GM18499 (cell line): ENCODE measurements around the gene ZNF668.
"Not testable (repeated sequence)": the region's sequence is repeated elsewhere in the genome, so short reads cannot be mapped to it uniquely, and the experiment has no call there.

Experiments used
- ATAC-seq: cut with Tn5 transposase; IDR thresholded peaks from one replicate; pipeline ENCODE4 v1.9.1; 2021; ENCODE audit warnings: moderate number of reproducible peaks; ENCODE audit not compliant: insufficient read depth, unreplicated experiment

ZNF668 gene

DNA sequence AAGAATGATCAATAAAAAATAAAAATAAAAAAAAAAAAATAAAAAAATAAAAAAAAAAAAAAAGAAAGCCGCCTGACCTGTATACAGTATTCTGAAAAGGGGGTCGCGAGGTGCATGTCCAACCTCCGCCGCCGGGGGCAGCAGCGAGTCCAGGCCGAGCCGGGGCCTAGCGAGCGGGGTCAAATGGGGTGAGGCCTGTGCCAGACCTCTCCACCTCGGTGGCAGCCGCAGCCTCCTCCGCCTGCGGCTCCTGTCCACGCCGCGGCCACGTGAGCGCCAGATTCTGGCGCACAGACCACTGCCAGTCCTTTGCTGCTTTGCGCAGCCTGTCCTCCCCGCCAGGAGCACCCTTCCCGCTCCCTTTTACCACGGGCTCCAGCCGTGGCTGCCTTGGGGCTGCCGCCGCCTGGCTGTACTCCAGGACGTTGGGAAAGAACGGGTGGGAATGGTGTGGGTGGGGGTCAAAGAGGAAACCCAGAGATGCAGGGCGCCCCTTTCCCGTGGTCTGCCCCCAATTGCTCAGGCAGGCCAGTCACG is 31.7 kb upstream of the ZNF668 start:
- ATAC-seq = no peak

- ATAC-seq = not testable (repeated sequence)
These were observed 27.0 kb upstream of the ZNF668 start for GRCh38 chr16:31100876-31101641.

DNA sequence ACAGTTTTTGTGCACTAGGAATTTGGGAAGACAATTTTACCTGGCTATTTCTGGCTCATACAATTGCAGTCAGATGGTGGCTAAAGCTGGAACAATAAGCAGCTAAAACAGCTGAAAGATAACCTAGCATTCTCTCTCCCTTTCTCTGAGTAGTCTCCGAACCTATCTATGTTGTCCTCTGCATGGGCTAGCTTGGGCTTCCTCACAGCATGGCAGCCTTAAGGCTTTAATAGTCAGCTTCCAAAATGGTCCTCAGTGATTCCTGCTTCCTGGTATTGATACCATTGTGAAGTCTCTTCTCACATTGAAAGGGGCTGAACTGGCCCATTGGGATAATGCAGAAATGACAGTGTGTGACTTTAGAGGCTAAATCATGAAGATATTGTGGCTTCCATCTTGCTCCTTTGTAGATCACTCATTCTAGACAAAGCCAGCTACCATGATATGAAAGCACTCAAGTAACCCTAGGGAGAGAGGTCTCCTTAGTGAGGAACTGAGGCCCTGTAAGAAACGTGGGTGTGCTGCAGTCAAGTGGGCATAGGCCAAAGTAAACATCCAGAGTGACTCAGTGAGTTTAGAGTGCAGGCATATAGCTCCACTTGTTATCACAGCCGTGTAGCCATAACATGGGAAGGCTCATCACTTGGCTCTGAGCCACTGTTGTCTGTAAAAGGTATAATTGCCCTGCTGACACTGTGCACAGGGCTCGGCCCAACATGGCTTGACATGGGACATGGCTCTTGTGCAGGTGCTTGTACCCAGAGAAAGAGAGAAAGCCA is 26.0 kb upstream of the ZNF668 start:
- ATAC-seq = no peak

DNA sequence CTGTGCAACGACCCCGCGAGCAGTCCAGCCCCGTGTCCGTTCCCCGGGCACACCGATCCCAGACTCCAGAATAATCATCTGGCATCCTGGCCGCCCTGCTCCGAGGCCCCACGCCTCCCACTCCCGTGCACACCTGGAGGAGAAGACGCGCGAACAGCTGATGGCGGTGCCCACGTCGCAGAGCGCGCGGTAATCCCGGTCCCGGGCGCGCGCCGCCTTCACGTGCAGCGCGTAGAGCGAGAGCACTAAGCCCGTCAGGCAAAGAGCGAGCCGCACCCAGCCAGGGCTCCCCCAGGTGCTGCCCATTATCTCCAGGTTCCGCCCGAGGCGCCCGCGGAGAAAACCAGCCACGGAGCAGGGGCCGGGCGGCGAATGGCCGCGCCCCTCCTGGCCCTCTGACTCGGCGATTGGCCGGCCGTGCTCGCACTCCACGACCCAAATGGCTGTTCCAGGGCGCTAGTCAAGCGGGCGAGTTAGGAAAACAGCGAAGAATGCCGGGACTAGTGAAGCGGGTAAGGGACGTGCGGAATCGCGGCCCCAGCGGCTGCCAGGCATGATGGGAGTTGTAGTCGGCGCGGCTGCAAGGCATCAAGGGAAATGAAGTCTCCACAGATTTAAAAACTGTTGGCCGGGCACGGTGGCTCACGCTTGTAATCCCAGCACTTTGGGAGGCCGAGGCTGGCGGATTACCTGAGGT is 20.5 kb upstream of the ZNF668 start, which contains the start of gene VKORC1:
Gene VKORC1 (minus strand): TSS at position 374 of the 697 bp plus-strand sequence. CDS start 68 bp downstream, at position 306.
- peak; percentile 59 for ATAC-seq

DNA sequence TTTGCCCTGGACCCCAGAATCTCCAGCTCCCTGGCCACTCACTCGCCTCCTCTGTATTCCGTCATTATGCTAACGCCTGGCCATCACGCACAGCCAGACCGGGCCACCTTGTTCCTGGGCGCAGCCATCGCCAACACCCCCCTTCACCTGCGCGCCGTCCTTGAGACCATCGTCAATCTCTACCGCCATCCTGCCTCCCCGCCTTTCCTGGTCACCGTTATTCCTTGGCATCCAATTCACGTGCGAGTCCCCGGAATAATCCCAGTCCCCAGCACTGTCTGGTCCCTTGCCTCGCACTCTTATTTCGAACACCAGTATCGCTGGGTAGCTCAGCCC is 20.0 kb upstream of the ZNF668 start:
- ATAC-seq = no peak

DNA sequence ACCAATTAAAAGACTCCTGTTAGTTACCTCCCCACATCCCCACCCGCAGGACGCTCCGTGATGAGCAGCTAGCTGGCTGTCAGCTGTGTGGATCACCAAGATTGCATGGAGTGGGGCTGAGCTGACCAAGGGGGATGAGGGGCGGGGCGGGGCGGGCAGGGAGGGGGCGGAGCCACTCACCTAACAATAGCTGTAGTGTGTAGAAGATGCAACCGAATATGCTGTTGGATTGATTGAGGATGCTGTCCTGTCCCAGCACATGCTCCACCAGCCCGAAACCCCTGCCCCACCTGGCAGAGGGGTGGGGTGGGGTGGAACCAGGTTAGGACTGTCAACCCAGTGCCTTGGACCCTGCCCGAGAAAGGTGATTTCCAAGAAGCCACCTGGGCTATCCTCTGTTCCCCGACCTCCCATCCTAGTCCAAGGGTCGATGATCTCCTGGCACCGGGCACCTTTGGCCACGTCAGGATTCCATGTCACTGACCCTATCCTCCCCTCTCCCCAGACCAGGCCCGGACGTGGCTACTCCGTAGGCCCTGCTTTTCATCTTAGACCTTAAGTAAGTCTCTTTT is 19.2 kb upstream of the ZNF668 start:
- no peak for ATAC-seq

- no peak for ATAC-seq
These were observed 18.3 kb upstream of the ZNF668 start for GRCh38 chr16:31092330-31092729.

DNA sequence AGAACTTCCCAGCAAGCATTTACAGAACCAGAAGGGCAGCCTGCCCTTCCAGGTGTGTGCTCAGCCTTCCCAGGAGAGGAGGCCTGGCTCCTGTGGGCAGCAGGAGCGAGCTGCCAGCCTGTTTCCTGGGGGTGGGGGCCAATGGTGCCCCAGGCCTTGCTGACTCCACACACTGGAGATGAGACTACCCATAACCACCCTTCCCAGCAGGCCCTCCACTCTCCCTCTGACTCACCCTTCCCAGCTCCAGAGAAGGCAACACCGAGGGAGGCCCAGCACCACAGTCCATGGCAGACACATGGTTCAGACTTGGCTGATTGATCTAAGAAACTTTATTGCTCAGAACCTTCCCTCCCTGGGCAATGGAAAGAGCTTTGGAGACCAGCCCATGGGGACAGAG is 16.5 kb upstream of the ZNF668 start:
- ATAC-seq = no peak

- no peak for ATAC-seq
These were observed 15.2 kb upstream of the ZNF668 start for GRCh38 chr16:31089199-31089598.

DNA sequence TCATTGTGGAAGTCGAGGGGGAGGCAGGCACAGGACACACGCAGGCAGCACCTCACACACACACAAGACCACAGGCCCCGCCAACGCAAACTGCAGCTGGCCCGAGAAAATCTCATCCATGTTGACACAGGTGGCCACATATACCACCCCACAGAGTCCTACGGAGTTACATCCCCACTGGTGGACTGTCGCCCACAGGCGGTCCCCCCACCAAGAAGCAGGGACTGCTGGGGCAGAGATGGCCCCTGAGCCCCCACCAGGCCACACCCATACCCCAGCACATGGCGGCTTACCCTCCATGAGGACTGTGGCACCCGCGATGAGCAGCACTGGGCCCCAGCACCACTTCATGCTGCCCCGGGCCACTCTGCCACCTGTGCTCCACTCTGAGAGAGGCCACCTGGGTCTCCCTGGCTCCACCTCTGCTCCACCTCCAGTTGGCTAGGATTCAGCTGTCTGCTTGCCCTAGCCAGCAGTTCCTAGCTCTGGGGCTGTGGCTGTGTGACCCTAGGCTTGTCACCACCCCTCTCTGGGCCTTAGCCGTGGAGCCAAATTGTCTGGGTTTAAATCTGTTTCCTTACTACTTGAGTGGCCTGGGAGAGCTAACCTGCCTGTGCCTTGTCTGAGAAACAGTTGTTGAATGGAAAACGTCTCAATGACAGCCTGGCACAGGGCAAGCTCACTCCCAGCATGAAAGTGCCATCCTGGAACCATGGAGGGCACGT is 14.6 kb upstream of the ZNF668 start, which contains the start of gene PRSS53:
Gene PRSS53 (minus strand): TSS at position 485 of the 725 bp plus-strand sequence. CDS start 134 bp downstream, at position 351.
- no peak for ATAC-seq

DNA sequence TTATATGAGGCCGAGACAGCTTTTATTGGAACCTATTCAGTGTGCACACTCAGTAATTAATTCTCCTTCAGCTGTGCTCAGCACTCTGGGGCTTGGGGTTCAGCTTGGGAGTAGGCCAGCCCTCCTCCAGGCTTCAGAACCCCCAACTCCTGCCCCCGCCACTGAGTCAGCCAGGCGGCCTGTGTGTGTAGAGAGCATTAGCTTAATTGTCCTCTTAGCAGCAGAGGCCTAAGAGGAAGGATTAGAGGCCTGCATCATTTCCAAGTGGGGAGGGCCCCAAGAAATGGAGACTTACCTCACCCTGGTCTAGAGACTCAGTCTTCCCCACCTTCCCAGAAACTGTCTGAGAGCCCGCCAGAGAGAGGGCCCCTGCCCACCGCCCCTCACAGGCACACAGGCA is 13.9 kb upstream of the ZNF668 start:
- no peak for ATAC-seq

GRCh38 chr16:31087481-31087880 is 13.4 kb upstream of the ZNF668 start:
- ATAC-seq = no peak

GRCh38 chr16:31086629-31086906 is 12.5 kb upstream of the ZNF668 start:
- ATAC-seq = no peak

GRCh38 chr16:31085873-31086628 is 12.0 kb upstream of the ZNF668 start:
- no peak for ATAC-seq

DNA sequence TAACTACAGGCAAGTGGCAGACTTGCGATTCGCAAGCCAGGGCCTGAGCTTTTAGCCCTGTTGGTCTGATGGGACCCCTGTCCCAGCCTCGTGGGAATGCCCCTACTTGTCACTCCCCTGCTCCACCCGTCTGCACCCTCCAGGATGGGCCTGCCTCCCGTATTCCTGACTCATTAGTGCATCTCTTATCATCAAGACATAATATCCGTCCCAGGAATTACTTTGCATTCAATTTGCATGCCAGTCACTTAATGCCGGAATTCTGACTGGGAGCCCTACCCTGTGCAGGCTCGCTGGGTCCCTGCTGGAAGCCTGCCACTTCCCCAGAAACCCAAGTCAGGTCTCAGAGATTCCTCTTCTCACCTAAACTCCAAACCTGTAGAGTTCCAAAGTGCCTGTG is 11.4 kb upstream of the ZNF668 start:
- no peak for ATAC-seq

DNA sequence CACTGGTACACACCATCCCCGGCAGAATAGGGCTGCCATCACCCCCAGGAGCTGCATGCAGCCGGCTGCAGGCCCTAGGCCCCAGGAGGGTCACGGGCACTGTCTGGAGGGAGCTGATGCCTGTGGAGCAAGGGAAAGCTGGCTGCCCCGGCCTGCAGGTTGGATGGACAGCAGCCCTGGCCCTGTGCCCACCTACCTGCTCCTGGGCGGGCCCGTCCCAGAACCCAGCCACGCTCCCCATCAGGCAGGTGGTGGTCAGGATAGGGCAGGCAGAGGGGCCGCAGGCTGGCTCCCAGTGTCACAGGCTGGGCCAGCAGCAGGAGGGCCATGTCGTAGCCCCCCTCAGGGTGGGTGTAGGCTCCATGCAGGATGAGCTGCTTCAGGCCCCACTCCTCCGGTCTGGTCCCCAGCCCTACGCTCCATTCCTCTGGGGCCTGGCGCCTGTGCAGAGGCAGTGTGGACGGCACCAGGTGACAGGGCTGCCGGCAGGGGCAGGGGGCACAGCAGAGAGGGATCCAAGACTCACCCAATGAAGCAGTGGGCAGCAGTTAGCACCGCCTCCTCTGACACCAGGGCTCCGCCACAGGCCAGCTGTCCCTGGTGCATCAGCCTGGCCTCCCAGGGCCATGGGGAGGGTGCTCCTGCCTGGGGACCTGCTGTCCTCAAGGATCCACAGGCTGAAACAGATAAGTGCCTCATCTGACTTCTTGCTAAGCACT is 10.7 kb upstream of the ZNF668 start:
- no peak for ATAC-seq

DNA sequence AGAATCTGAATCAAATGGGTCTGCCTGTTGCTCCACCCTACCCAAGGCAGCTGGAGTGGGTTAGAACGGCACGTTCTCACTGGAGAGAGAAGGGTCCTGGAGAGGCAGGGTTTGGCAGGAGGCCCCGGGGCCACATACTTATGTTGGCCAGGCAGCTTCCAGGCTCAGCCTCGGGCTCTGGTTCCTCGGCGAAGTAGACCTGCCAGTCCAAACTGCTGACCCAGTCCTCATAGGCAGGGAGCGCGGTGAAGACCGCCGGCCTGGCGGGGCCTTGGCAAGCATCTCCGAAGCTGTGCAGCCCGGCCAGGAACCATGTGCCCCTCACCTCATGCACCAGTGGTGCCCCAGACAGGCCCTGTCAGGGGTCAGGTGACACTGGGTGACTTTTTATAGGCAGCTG is 9.9 kb upstream of the ZNF668 start:
- no peak for ATAC-seq

DNA sequence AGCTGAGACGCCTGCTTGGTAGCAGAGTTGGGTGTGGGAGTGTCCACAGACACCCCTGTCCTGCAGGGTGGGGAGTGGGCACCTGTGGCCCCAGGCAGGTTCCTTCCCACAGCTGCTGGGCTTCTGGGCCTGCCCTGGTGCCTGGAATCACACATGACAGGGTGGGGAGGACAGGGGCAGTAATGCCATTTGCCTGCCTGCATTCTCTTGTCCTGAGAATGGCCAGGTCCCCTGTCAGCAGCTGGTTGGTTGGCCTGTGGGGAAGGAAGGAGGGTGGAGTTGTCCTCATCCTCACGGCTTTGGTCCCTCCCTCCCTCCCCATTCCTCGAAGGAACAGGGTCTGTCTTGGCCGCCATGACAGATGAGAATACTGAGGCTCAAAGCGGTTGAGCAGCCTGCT is 9.5 kb upstream of the ZNF668 start:
- ATAC-seq = no peak

DNA sequence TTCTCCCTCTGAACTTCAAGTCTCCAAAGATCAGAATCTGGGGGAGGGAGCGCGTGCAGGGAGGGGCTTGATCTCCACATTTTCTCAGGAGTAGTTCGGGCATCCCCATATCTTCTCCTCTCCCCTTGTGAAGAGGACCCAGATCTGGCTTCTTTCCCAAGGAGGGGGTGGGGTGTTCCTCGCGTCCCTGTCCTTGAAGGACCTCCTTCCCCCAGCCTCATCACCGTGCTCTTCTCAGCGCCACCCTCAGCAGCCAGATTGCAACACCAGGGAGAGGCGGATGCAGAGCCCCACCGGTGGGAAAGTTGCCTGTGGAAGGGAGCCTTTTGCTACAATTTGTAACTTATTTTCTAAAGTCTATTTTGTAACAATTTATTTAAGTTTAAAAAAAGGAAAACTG is 9.0 kb upstream of the ZNF668 start:
- ATAC-seq = no peak
